ENCODE measurements around the gene B4GALNT2. TPM values are rescaled to one million over a fixed set of nuclear protein-coding genes. Genes with fewer than 3 reads are reported as not detected.

The B4GALNT2 gene
- polyA plus RNA-seq, 3 donors: not detected

DNA sequence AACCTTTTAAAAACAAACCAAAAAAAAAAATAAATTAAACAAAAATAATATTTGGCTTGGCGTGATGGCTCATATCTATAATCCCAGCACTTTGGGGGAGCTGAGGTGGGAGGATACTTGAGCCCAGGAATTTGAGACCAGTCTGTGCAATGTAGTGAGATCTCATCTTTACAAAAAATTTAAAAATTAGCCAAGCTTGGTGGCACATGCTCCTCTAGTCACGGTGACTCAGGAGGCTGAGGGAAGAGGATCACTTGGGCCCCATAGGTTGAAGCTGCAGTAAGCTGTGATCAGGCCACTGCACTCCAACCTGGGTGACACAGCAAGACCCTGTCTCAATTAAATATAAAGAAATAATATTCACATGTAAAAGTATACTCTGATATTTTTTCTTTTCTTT, 65.6 kb downstream of the B4GALNT2 start:
- Histone ChIP-seq H3K4me1 (ENCODE audit: control insufficient read depth in 1 of 2, insufficient read depth in 2 of 2, low read length in 2 of 2) (peaks cover 20% of the 10 kb centered on the region in 2 donors), H3K79me2 (ENCODE audit: insufficient read depth, low read length) (no peaks in the 10 kb centered on the region), H4K20me1 (ENCODE audit: insufficient read depth, low read length) (no peaks in the 10 kb centered on the region), H3K27ac (ENCODE audit: low read depth in 1 of 2, low read length in 2 of 2) (no peak overlapping the region), H3K27me3 (ENCODE audit: control insufficient read depth in 2 of 2, insufficient read depth in 2 of 2, low read length in 2 of 2) (no peaks in the 10 kb centered on the region), H3K4me2 (replicated peaks; ENCODE audit: extremely low read depth, low read length, poor library complexity, severe bottlenecking) (no peak overlapping the region), H3K4me3 (replicated peaks in 1 of 3; ENCODE audit: low read depth in 2 of 3, low read length in 3 of 3) (no peak overlapping the region), H3K9ac (ENCODE audit: insufficient read depth, low read length, poor library complexity, severe bottlenecking) (no peak overlapping the region), H3K36me3 (replicated peaks in 1 of 2; ENCODE audit: control insufficient read depth in 1 of 2, insufficient read depth in 2 of 2, low read length in 2 of 2) (no peaks in the 10 kb centered on the region), H2AFZ (ENCODE audit: insufficient read depth, low read depth, low read length, poor library complexity, severe bottlenecking) (no peak overlapping the region), H3K9me3 (replicated peaks in 1 of 2; ENCODE audit: control insufficient read depth in 1 of 2, insufficient read depth in 1 of 2, low read length in 2 of 2) (no peaks in the 10 kb centered on the region)
- DNase-seq: no peak
- TF ChIP-seq, protein P1, sequence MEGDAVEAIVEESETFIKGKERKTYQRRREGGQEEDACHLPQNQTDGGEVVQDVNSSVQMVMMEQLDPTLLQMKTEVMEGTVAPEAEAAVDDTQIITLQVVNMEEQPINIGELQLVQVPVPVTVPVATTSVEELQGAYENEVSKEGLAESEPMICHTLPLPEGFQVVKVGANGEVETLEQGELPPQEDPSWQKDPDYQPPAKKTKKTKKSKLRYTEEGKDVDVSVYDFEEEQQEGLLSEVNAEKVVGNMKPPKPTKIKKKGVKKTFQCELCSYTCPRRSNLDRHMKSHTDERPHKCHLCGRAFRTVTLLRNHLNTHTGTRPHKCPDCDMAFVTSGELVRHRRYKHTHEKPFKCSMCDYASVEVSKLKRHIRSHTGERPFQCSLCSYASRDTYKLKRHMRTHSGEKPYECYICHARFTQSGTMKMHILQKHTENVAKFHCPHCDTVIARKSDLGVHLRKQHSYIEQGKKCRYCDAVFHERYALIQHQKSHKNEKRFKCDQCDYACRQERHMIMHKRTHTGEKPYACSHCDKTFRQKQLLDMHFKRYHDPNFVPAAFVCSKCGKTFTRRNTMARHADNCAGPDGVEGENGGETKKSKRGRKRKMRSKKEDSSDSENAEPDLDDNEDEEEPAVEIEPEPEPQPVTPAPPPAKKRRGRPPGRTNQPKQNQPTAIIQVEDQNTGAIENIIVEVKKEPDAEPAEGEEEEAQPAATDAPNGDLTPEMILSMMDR (IDR thresholded peaks at IDR 0.05): no peak
- peaks cover 0 to 3% of the 10 kb centered on the region in 2 donors for H3K36me3 Mint-ChIP-seq
- H3K27ac Mint-ChIP-seq: no peak overlapping the region
- peaks cover 0 to 1% (median 0%) of the 10 kb centered on the region in 7 donors for H3K9me3 Mint-ChIP-seq
- H3K27me3 Mint-ChIP-seq (ENCODE audit: low read depth in 3 of 3): peaks cover 0 to 7% (median 3%) of the 10 kb centered on the region in 3 donors
- H3K4me3 Mint-ChIP-seq: no peak overlapping the region
- intact Hi-C loops (cut with micrococcal nuclease): no loop called here
- no CpG with 5 or more reads among the region's 2 CpGs for WGBS (ENCODE audit: insufficient coverage)
- peaks cover 35% of the 10 kb centered on the region for H3K4me1 Mint-ChIP-seq

DNA sequence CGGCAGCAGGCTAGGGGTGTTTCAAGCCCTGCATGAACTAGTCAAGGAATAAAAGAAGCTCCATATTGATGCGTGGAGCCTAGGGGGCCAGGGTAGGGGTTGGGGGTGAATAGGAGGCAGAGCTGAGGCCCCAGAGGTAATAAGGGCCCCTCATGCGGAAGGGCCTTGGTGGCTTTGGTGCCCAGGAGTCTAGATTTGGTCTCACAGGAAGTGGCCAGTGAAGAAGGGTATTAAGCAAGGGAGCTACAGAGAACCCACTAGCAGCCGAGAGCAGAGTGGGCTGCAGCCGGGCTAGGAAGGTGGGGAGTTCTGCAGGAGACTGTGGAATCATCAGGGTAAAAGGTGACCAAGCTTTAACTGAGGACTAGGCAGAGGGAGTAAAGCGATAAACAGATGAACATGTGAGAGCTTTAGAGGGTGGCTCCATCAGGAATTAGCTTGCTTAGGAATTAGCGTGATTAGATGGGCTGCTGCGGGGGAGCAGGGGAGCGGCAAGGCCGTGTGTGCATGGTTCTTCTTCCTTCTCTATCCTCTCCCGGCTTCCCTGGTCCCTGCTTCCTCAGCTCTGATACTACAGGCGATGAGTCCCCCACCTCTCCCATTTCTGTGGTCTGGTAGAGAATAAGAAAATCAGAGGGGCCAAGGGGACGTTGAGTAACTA, 68.0 kb downstream of the B4GALNT2 start:
- Mint-ChIP-seq H3K27ac (no peak overlapping the region), H3K9me3 (peaks cover 0 to 1% (median 0%) of the 10 kb centered on the region in 7 donors), H3K4me3 (no peak overlapping the region), H3K36me3 (peaks cover 0 to 3% of the 10 kb centered on the region in 2 donors), H3K4me1 (peaks cover 34% of the 10 kb centered on the region), H3K27me3 (ENCODE audit: low read depth in 3 of 3) (peaks cover 0 to 7% (median 7%) of the 10 kb centered on the region in 3 donors)
- Histone ChIP-seq H3K4me3 (replicated peaks in 1 of 3; ENCODE audit: low read depth in 2 of 3, low read length in 3 of 3) (no peak overlapping the region), H3K27ac (ENCODE audit: low read depth in 1 of 2, low read length in 2 of 2) (no peak overlapping the region), H3K4me2 (replicated peaks; ENCODE audit: extremely low read depth, low read length, poor library complexity, severe bottlenecking) (no peak overlapping the region), H3K4me1 (ENCODE audit: control insufficient read depth in 1 of 2, insufficient read depth in 2 of 2, low read length in 2 of 2) (peaks cover 12 to 13% of the 10 kb centered on the region in 2 donors), H3K9me3 (replicated peaks in 1 of 2; ENCODE audit: control insufficient read depth in 1 of 2, insufficient read depth in 1 of 2, low read length in 2 of 2) (no peaks in the 10 kb centered on the region), H2AFZ (ENCODE audit: insufficient read depth, low read depth, low read length, poor library complexity, severe bottlenecking) (no peak overlapping the region), H3K79me2 (ENCODE audit: insufficient read depth, low read length) (no peaks in the 10 kb centered on the region), H3K27me3 (ENCODE audit: control insufficient read depth in 2 of 2, insufficient read depth in 2 of 2, low read length in 2 of 2) (no peaks in the 10 kb centered on the region), H3K36me3 (replicated peaks in 1 of 2; ENCODE audit: control insufficient read depth in 1 of 2, insufficient read depth in 2 of 2, low read length in 2 of 2) (no peaks in the 10 kb centered on the region), H4K20me1 (ENCODE audit: insufficient read depth, low read length) (no peaks in the 10 kb centered on the region), H3K9ac (ENCODE audit: insufficient read depth, low read length, poor library complexity, severe bottlenecking) (no peak overlapping the region)
- TF ChIP-seq, protein P1 (IDR thresholded peaks at IDR 0.05): no peak
- 68% methylated on average over 5 of the region's 13 CpGs for WGBS (ENCODE audit: insufficient coverage)
- DNase-seq: no peak
- intact Hi-C loops (cut with micrococcal nuclease): no loop called here
